ENCODE results near the gene CDK5R2. TPM values are rescaled to one million over a fixed set of nuclear protein-coding genes. Genes with fewer than 3 reads are reported as not detected.

CDK5R2 gene
- total RNA-seq, 1 donor from 2014 or later = 0.75 TPM

- Histone ChIP-seq H3K27ac (ENCODE audit: low read depth, low read length) (no peak overlapping the region), H3K9ac (ENCODE audit: low read length) (no peak overlapping the region), H3K36me3 (ENCODE audit: insufficient read depth, low read length) (no peaks in the 10 kb centered on the region), H3K4me1 (ENCODE audit: insufficient read depth, low read length) (peaks cover 2% of the 10 kb centered on the region), H2AFZ (ENCODE audit: low read depth, low read length) (no peak overlapping the region), H3K79me2 (ENCODE audit: insufficient read depth, low read length) (no peaks in the 10 kb centered on the region), H4K20me1 (ENCODE audit: insufficient read depth, low read length) (peaks cover 11% of the 10 kb centered on the region), H3K4me2 (ENCODE audit: low read length) (no peak overlapping the region), H3K9me3 (ENCODE audit: insufficient read depth, low read depth, low read length) (peaks cover 7% of the 10 kb centered on the region), H3K27me3 (ENCODE audit: insufficient read depth, low read length) (peaks cover 88% of the 10 kb centered on the region), H3K4me3 (ENCODE audit: insufficient read depth, low read depth, low read length) (no peak overlapping the region)
- FAIRE-seq (no peak), DNase-seq (ENCODE audit: low read depth) (no peak)
- Mint-ChIP-seq H3K4me3 (ENCODE audit: unreplicated experiment) (no peak overlapping the region), H3K9me3 (ENCODE audit: unreplicated experiment) (peaks cover 8% of the 10 kb centered on the region), H3K4me1 (ENCODE audit: low read depth, unreplicated experiment) (peaks cover 2% of the 10 kb centered on the region), H3K27ac (ENCODE audit: unreplicated experiment) (no peak overlapping the region), H3K36me3 (ENCODE audit: low read depth, unreplicated experiment) (peaks cover 3% of the 10 kb centered on the region), H3K27me3 (ENCODE audit: low read depth, unreplicated experiment) (peaks cover 88% of the 10 kb centered on the region)
- TF ChIP-seq CTCF (IDR thresholded peaks at IDR 0.05; ENCODE audit: insufficient read depth, low read depth, low read length) = no peak
- no peak for TF ChIP-seq EZH2 (IDR thresholded peaks at IDR 0.05; ENCODE audit: insufficient read depth, low read length)
Measured at GRCh38 chr2:218988164-218988563, 28.7 kb downstream of the CDK5R2 start.

- H3K9me3 Mint-ChIP-seq (ENCODE audit: unreplicated experiment) = peaks cover 8% of the 10 kb centered on the region
- no peak overlapping the region for H3K27ac Mint-ChIP-seq (ENCODE audit: unreplicated experiment)
- no peak overlapping the region for H3K4me3 ChIP-seq (ENCODE audit: insufficient read depth, low read depth, low read length)
- H3K36me3 Mint-ChIP-seq (ENCODE audit: low read depth, unreplicated experiment) = peaks cover 3% of the 10 kb centered on the region
- H3K4me3 Mint-ChIP-seq (ENCODE audit: unreplicated experiment) = no peak overlapping the region
- H3K27ac ChIP-seq (ENCODE audit: low read depth, low read length) = no peak overlapping the region
- peaks cover 6% of the 10 kb centered on the region for H4K20me1 ChIP-seq (ENCODE audit: insufficient read depth, low read length)
- FAIRE-seq (no peak), DNase-seq (ENCODE audit: low read depth) (no peak)
- H3K4me2 ChIP-seq (ENCODE audit: low read length) = no peak overlapping the region
- H3K79me2 ChIP-seq (ENCODE audit: insufficient read depth, low read length) = no peaks in the 10 kb centered on the region
- no peaks in the 10 kb centered on the region for H3K36me3 ChIP-seq (ENCODE audit: insufficient read depth, low read length)
- H2AFZ ChIP-seq (ENCODE audit: low read depth, low read length) = no peak overlapping the region
- H3K4me1 Mint-ChIP-seq (ENCODE audit: low read depth, unreplicated experiment) = peaks cover 2% of the 10 kb centered on the region
- TF ChIP-seq CTCF (IDR thresholded peaks at IDR 0.05; ENCODE audit: insufficient read depth, low read depth, low read length) (no peak), EZH2 (IDR thresholded peaks at IDR 0.05; ENCODE audit: insufficient read depth, low read length) (no peak)
- H3K9me3 ChIP-seq (ENCODE audit: insufficient read depth, low read depth, low read length) = peaks cover 3% of the 10 kb centered on the region
- no peak overlapping the region for H3K9ac ChIP-seq (ENCODE audit: low read length)
- peaks cover 88% of the 10 kb centered on the region for H3K27me3 ChIP-seq (ENCODE audit: insufficient read depth, low read length)
- H3K4me1 ChIP-seq (ENCODE audit: insufficient read depth, low read length) = peaks cover 6% of the 10 kb centered on the region
- H3K27me3 Mint-ChIP-seq (ENCODE audit: low read depth, unreplicated experiment) = peaks cover 84% of the 10 kb centered on the region
Measured at GRCh38 chr2:218988650-218989049, 29.2 kb downstream of the CDK5R2 start.

DNA sequence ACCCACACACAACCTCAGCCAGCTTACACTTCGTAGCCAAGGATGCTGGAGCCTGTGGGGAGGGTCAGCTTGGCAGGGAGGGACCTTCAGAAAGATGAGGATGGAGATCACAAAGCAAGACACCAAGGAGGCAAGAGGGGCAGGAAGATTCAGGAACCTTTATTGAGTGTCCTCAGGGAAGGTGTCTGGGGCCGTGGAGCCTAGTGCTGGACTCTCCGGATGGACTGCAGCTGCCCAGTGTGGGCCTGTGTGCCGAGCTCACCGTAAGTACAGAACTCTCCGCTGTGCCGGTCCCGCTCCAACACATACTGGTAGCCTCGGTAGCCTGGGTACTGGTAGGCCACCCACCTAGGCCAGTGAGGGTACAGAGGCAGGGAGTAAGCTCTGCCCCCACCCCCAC lies 30.6 kb downstream of the CDK5R2 start:
- Histone ChIP-seq H3K27me3 (ENCODE audit: insufficient read depth, low read length) (peaks cover 87% of the 10 kb centered on the region), H3K9me3 (ENCODE audit: insufficient read depth, low read depth, low read length) (peaks cover 3% of the 10 kb centered on the region), H4K20me1 (ENCODE audit: insufficient read depth, low read length) (peaks cover 6% of the 10 kb centered on the region), H3K9ac (ENCODE audit: low read length) (no peak overlapping the region), H3K4me1 (ENCODE audit: insufficient read depth, low read length) (peaks cover 9% of the 10 kb centered on the region), H3K79me2 (ENCODE audit: insufficient read depth, low read length) (no peaks in the 10 kb centered on the region), H3K27ac (ENCODE audit: low read depth, low read length) (no peak overlapping the region), H3K4me2 (ENCODE audit: low read length) (no peak overlapping the region), H3K36me3 (ENCODE audit: insufficient read depth, low read length) (no peaks in the 10 kb centered on the region), H3K4me3 (ENCODE audit: insufficient read depth, low read depth, low read length) (no peak overlapping the region), H2AFZ (ENCODE audit: low read depth, low read length) (no peak overlapping the region)
- Mint-ChIP-seq H3K27me3 (ENCODE audit: low read depth, unreplicated experiment) (peaks cover 85% of the 10 kb centered on the region), H3K27ac (ENCODE audit: unreplicated experiment) (no peak overlapping the region), H3K9me3 (ENCODE audit: unreplicated experiment) (peaks cover 8% of the 10 kb centered on the region), H3K36me3 (ENCODE audit: low read depth, unreplicated experiment) (peaks cover 2% of the 10 kb centered on the region), H3K4me1 (ENCODE audit: low read depth, unreplicated experiment) (no peaks in the 10 kb centered on the region), H3K4me3 (ENCODE audit: unreplicated experiment) (no peak overlapping the region)
- no peak for TF ChIP-seq EZH2 (IDR thresholded peaks at IDR 0.05; ENCODE audit: insufficient read depth, low read length)
- no peak for TF ChIP-seq CTCF (IDR thresholded peaks at IDR 0.05; ENCODE audit: insufficient read depth, low read depth, low read length)
- no peak for DNase-seq (ENCODE audit: low read depth)
- FAIRE-seq = no peak
